IMR-90 (cell line): ENCODE data around the gene SVBP. TPM values are rescaled to one million over a fixed set of nuclear protein-coding genes. Genes with fewer than 3 reads are reported as not detected.

Source experiments
- ATAC-seq: fragments of 200-7000 bp; cut with Tn5 transposase; 2 replicates; pipeline ENCODE4 v1.9.1; 2020; ENCODE audit warnings: low read depth, mild to moderate bottlenecking, moderate library complexity
- BruUV-seq: library from RNA; stranded (reverse); fragments of 400-500 nt; replicated peaks from 2 replicates; lab custom pipeline; 2021; lab: Mats Ljungman, UMichigan
- CTCF ChIA-PET: fragments of 300-600 bp; formaldehyde crosslinking; extraction: SDS; loops from one replicate; lab custom pipeline; 2021; ENCODE audit warnings: antibody characterized with exemption; lab: Yijun Ruan, JAX
- POLR2A ChIA-PET: fragments of 300-600 bp; sonication (Branson Sonifier 250); formaldehyde crosslinking; loops from one replicate; lab custom pipeline; 2022; ENCODE audit warnings: antibody characterized with exemption; ENCODE audit not compliant: unreplicated experiment; lab: Charles Lee
- DNase-seq: peaks from one replicate; pipeline ENCODE4 v3.0.0; 2013
- H2AFZ ChIP-seq: replicated peaks from 2 replicates; pipeline ENCODE3; 2013; ENCODE audit warnings: low read length, mild to moderate bottlenecking; ENCODE audit not compliant: poor library complexity
- H2AK5ac ChIP-seq: 2 replicates; pipeline ENCODE4 v1.6.1; 2013; ENCODE audit warnings: low read depth, low read length, inconsistent platforms
- H2AK9ac ChIP-seq: replicated peaks from 2 replicates; pipeline ENCODE3; 2013; ENCODE audit warnings: mild to moderate bottlenecking, low read depth, low read length, moderate library complexity; ENCODE audit not compliant: poor library complexity
- H2BK120ac ChIP-seq: 2 replicates; pipeline ENCODE4 v1.6.1; 2013; ENCODE audit warnings: low read depth, low read length, inconsistent platforms
- H2BK15ac ChIP-seq: 3 replicates; pipeline ENCODE4 v1.6.1; 2013; ENCODE audit warnings: low read depth, low read length, inconsistent platforms
- H2BK20ac ChIP-seq: 2 replicates; pipeline ENCODE4 v1.6.1; 2013; ENCODE audit warnings: low read depth, mild to moderate bottlenecking, inconsistent platforms, low read length, moderate library complexity
- H2BK5ac ChIP-seq: 2 replicates; pipeline ENCODE4 v1.6.1; 2013; ENCODE audit warnings: mild to moderate bottlenecking, low read depth, low read length, inconsistent platforms; ENCODE audit not compliant: poor library complexity, severe bottlenecking
- H3K14ac ChIP-seq: replicated peaks from 2 replicates; pipeline ENCODE4 v1.6.1; 2013; ENCODE audit warnings: low read depth, low read length, inconsistent platforms
- H3K18ac ChIP-seq: 2 replicates; pipeline ENCODE4 v1.6.1; 2013; ENCODE audit warnings: low read depth, low read length, control low read depth
- H3K23ac ChIP-seq: 2 replicates; pipeline ENCODE4 v1.6.1; 2013; ENCODE audit warnings: low read depth, low read length, inconsistent platforms
- H3K27ac ChIP-seq: 2 replicates; pipeline ENCODE4 v1.5.1; 2013; ENCODE audit warnings: mild to moderate bottlenecking, control low read depth, low read length; ENCODE audit not compliant: insufficient read depth
- H3K27me3 ChIP-seq: 2 replicates; pipeline ENCODE4 v1.6.1; 2013; ENCODE audit warnings: low read length; ENCODE audit not compliant: control insufficient read depth, insufficient read depth
- H3K36me3 ChIP-seq: 2 replicates; pipeline ENCODE4 v1.6.1; 2013; ENCODE audit warnings: low read length, mixed read lengths; ENCODE audit not compliant: control insufficient read depth, insufficient read depth
- H3K4ac ChIP-seq: 2 replicates; pipeline ENCODE4 v1.6.1; 2013; ENCODE audit warnings: low read depth, low read length, inconsistent platforms
- H3K4me1 ChIP-seq: 2 replicates; pipeline ENCODE4 v1.6.1; 2013; ENCODE audit warnings: low read length, mixed read lengths; ENCODE audit not compliant: control insufficient read depth, insufficient read depth
- H3K4me2 ChIP-seq: 2 replicates; pipeline ENCODE4 v1.6.1; 2013; ENCODE audit warnings: low read depth, mild to moderate bottlenecking, control low read depth, low read length, moderate library complexity
- H3K4me3 ChIP-seq: 2 replicates; pipeline ENCODE4 v1.5.1; 2013; ENCODE audit warnings: low read depth, mild to moderate bottlenecking, control low read depth, low read length, moderate library complexity; ENCODE audit not compliant: insufficient read depth
- H3K56ac ChIP-seq: 2 replicates; pipeline ENCODE4 v1.6.1; 2013; ENCODE audit warnings: low read length, inconsistent platforms; ENCODE audit not compliant: insufficient read depth; ENCODE audit errors: extremely low read depth
- H3K79me1 ChIP-seq, 2 experiments: 2 replicates each; pipeline ENCODE4 v1.6.1; 2013; ENCODE audit warnings: low read length in 2 of 2, inconsistent platforms in 1 of 2, low read depth in 1 of 2
- H3K9ac ChIP-seq: 2 replicates; pipeline ENCODE4 v1.6.1; 2013; ENCODE audit warnings: low read depth, low read length, control low read depth
- H3K9me1 ChIP-seq: 2 replicates; pipeline ENCODE4 v1.6.1; 2013; ENCODE audit warnings: low read length, inconsistent platforms; ENCODE audit not compliant: insufficient read depth
- H3K9me3 ChIP-seq: 2 replicates; pipeline ENCODE4 v1.6.1; 2013; ENCODE audit warnings: low read length; ENCODE audit not compliant: control insufficient read depth, insufficient read depth
- H4K20me1 ChIP-seq: 2 replicates; pipeline ENCODE4 v1.6.1; 2013; ENCODE audit warnings: low read length, inconsistent platforms; ENCODE audit not compliant: insufficient read depth
- H4K5ac ChIP-seq: 2 replicates; pipeline ENCODE4 v1.6.1; 2013; ENCODE audit warnings: mild to moderate bottlenecking, low read depth, low read length, control low read depth
- H4K8ac ChIP-seq, 2 experiments: 2 replicates each; pipeline ENCODE4 v1.6.1; 2013; ENCODE audit warnings: low read depth in 2 of 2, low read length in 2 of 2, control low read depth in 1 of 2, inconsistent platforms in 1 of 2
- H4K91ac ChIP-seq: 2 replicates; pipeline ENCODE4 v1.6.1; 2013; ENCODE audit warnings: low read depth, low read length, inconsistent platforms; ENCODE audit not compliant: insufficient read depth
- BHLHE40 ChIP-seq: fragments of 150-350 bp; IDR thresholded peaks from 2 replicates; pipeline ENCODE4 v1.6.1; 2016; ENCODE audit warnings: mild to moderate bottlenecking, low read depth, low read length
- CHD1 ChIP-seq: IDR thresholded peaks from 2 replicates; pipeline ENCODE4 v1.6.1; 2012; ENCODE audit warnings: low read depth, low read length, improper control_type of control experiment
- CTCF ChIP-seq: conservative IDR thresholded peaks from 2 replicates; pipeline ENCODE4 v1.5.1; 2012; ENCODE audit warnings: mild to moderate bottlenecking, low read depth, low read length, improper control_type of control experiment
- MAFK ChIP-seq: IDR thresholded peaks from 2 replicates; pipeline ENCODE4 v1.6.1; 2012; ENCODE audit warnings: low read depth, low read length, improper control_type of control experiment
- MXI1 ChIP-seq: IDR thresholded peaks from 2 replicates; pipeline ENCODE4 v1.6.1; 2012; ENCODE audit warnings: low read depth, mild to moderate bottlenecking, low read length, moderate library complexity, borderline replicate concordance
- NFE2L2 ChIP-seq: fragments of 150-350 bp; IDR thresholded peaks from 2 replicates; pipeline ENCODE4 v1.6.1; 2016; ENCODE audit warnings: low read depth, mild to moderate bottlenecking, low read length
- RCOR1 ChIP-seq: IDR thresholded peaks from 2 replicates; pipeline ENCODE4 v1.6.1; 2012; ENCODE audit warnings: mild to moderate bottlenecking, low read length, improper control_type of control experiment; ENCODE audit not compliant: insufficient replicate concordance
- RFX5 ChIP-seq: IDR thresholded peaks from 2 replicates; pipeline ENCODE4 v1.8.0; 2012; ENCODE audit warnings: low read depth, mild to moderate bottlenecking, low read length, moderate library complexity
- SMC3 ChIP-seq: fragments of 150-350 bp; IDR thresholded peaks from 2 replicates; pipeline ENCODE4 v1.6.1; 2016; ENCODE audit warnings: low read depth, mild to moderate bottlenecking, antibody characterized with exemption, low read length, moderate library complexity
- USF2 ChIP-seq: fragments of 150-350 bp; IDR thresholded peaks from 2 replicates; pipeline ENCODE4 v1.6.1; 2017; ENCODE audit warnings: mild to moderate bottlenecking, antibody characterized with exemption, low read length, low read depth
- WGBS, 2 experiments: methylation state at CpG; one replicate each; pipeline versions ENCODE4 v1.1.5 to v1.1.7; 2013; ENCODE audit warnings: missing lambda C conversion rate in 2 of 2; ENCODE audit not compliant: insufficient read length in 1 of 2; ENCODE audit errors: extremely low coverage in 2 of 2; 5-methylcytosine and 5-hydroxymethylcytosine counted together
- dilution Hi-C: fragments of 300-500 bp; cut with HindIII; formaldehyde crosslinking; loops from one replicate; pipeline ENCODE4 v1.14.3; 2018; ENCODE audit warnings: low sequenced_read_pairs; ENCODE audit not compliant: unreplicated experiment
- in situ Hi-C: fragments of 300-500 bp; cut with MboI; formaldehyde crosslinking; loops from 3 replicates; pipeline ENCODE4 v1.14.3; 2019; ENCODE audit warnings: low sequenced_read_pairs, inconsistent platforms, mixed read lengths
- intact Hi-C: fragments of 100-400 bp; cut with micrococcal nuclease; formaldehyde crosslinking; loops from 2 replicates; pipeline ENCODE4 v1.10.0; 2022
- polyA plus RNA-seq, 3 experiments: library from polyadenylated mRNA; depleted of rRNA; stranded (reverse); fragments of >200 nt; gene quantifications; 2 replicates each; pipeline ENCODE4 v1.2.3, GENCODE V29; 2012; ENCODE audit warnings: low replicate concordance in 1 of 3
- total RNA-seq: library from RNA; depleted of rRNA; stranded (reverse); fragments of >200 nt; gene quantifications from 2 replicates; pipeline ENCODE4 v1.2.3, GENCODE V29; 2012

SVBP gene
- total and polyA plus RNA-seq, 2 of the 4 experiments (the other 2 are of a cell fraction) = 9.7 to 11.5 TPM

DNA sequence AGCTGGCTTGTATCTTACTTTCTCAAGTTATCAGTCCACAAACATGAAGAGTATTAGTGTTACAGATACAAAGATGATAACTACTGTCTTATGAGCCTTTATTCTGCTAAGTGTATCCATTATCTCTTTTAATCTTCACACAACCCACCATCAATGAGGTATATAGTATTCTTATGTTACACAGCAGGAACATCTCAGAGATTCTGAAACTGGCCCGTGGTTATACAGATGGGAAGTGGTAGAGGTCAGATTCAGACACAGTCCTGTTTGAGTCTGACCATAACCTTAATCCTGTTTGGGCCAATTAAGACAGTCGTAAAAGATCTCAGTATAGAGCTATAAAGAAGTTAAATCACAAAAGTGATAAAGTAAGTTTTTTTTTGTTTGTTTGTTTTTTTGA is 37.5 kb downstream of the SVBP start:
- no TSS peak for BruUV-seq
- Histone ChIP-seq H3K56ac (no peak overlapping the region), H3K4me3 (no peak overlapping the region), H2AFZ (no peak overlapping the region), H3K4me2 (no peak overlapping the region), H2BK20ac (no peak overlapping the region), H2AK9ac (no peak overlapping the region), H2BK5ac (no peak overlapping the region), H4K20me1 (no peaks in the 10 kb centered on the region), H4K8ac (no peak overlapping the region), H3K9ac (no peak overlapping the region), H3K9me1 (peaks cover 3% of the 10 kb centered on the region; the same call in 1 of the 2 replicates), H4K5ac (no peak overlapping the region), H3K18ac (no peak overlapping the region), H2BK15ac (no peak overlapping the region), H2AK5ac (no peak overlapping the region), H3K27me3 (no peaks in the 10 kb centered on the region), H3K27ac (no peak overlapping the region), H3K4me1 (no peaks in the 10 kb centered on the region), H2BK120ac (no peak overlapping the region), H3K23ac (no peak overlapping the region), H3K36me3 (peaks cover 19% of the 10 kb centered on the region), H4K91ac (no peak overlapping the region), H3K9me3 (no peaks in the 10 kb centered on the region), H3K4ac (no peak overlapping the region), H3K14ac (no peak overlapping the region), H3K79me1 (peaks cover 5 to 11% of the 10 kb centered on the region in 2 experiments; a peak in 2 of 4 replicates)
- TF ChIP-seq SMC3 (no peak), USF2 (no peak), NFE2L2 (no peak), RCOR1 (no peak), MAFK (no peak), RFX5 (no peak), CHD1 (no peak), MXI1 (no peak), CTCF (no peak), BHLHE40 (no peak)
- WGBS, 2 experiments = 100% methylated on average over 1 of the region's 2 CpGs; no CpG with 5 or more reads in 1 of the 2 experiments
- ChIA-PET CTCF (interaction anchor here (1.0 to 3.2 kb wide), 2 partner anchors 294 kb away, joined by 5 to 13 read pairs; no protein-coding TSS in a partner anchor), POLR2A (no interaction called here)
- dilution Hi-C loops = no loop called here
- ATAC-seq = no peak
- in situ Hi-C loops = loop anchor here (5.0 to 10.0 kb wide), 2 partner anchors 135 to 293 kb away; no protein-coding TSS in a partner anchor
- intact Hi-C loops = loop anchor here (2.0 kb wide), 1 partner anchor 129 kb away; no protein-coding TSS in a partner anchor
- DNase-seq = no peak
